B cell (primary cell): ENCODE data around the gene PLCB1.

ENCODE experiments used
- CTCF ChIP-seq: fragments of 200-600 bp; IDR thresholded peaks from one replicate; pipeline ENCODE4 v1.8.0; 2022; ENCODE audit warnings: antibody characterized with exemption, mild to moderate bottlenecking
- EZH2 ChIP-seq: IDR thresholded peaks from 2 replicates; pipeline ENCODE4 v1.6.1; 2012; ENCODE audit warnings: borderline replicate concordance, low read depth, mild to moderate bottlenecking, moderate library complexity, low read length; ENCODE audit not compliant: insufficient read depth, poor library complexity, severe bottlenecking

- TF ChIP-seq EZH2: no peak
- no peak for TF ChIP-seq CTCF
Measured at GRCh38 chr20:8318965-8319625, 187.0 kb downstream of the PLCB1 start.
